H9 (cell line): ENCODE data around the gene MMP14. TPM values are rescaled to one million over a fixed set of nuclear protein-coding genes. Genes with fewer than 3 reads are reported as not detected.

Experiments
- DNase-seq: peaks from one replicate; pipeline ENCODE4 v3.0.0-alpha.2; 2017
- H2AFZ ChIP-seq: one replicate; pipeline ENCODE4 v1.6.1; 2013; ENCODE audit warnings: mild to moderate bottlenecking, low read length, control low read depth, moderate library complexity
- H2AK5ac ChIP-seq: 2 replicates; pipeline ENCODE4 v1.6.1; 2013; ENCODE audit warnings: low read length, control low read depth, mixed read lengths; ENCODE audit not compliant: insufficient read length
- H2BK120ac ChIP-seq: one replicate; pipeline ENCODE4 v1.6.1; 2013; ENCODE audit warnings: low read depth, mild to moderate bottlenecking, low read length, control low read depth, inconsistent platforms; ENCODE audit not compliant: poor library complexity, severe bottlenecking
- H2BK12ac ChIP-seq: 2 replicates; pipeline ENCODE4 v1.6.1; 2013; ENCODE audit warnings: low read length, control low read depth, mixed read lengths, low read depth; ENCODE audit not compliant: insufficient read length
- H2BK15ac ChIP-seq: 2 replicates; pipeline ENCODE4 v1.6.1; 2013; ENCODE audit warnings: low read depth, low read length, control low read depth
- H2BK20ac ChIP-seq: one replicate; pipeline ENCODE4 v1.6.1; 2013; ENCODE audit warnings: low read depth, mild to moderate bottlenecking, low read length, control low read depth, inconsistent platforms; ENCODE audit not compliant: poor library complexity, severe bottlenecking
- H2BK5ac ChIP-seq: 2 replicates; pipeline ENCODE4 v1.6.1; 2013; ENCODE audit warnings: low read length, control low read depth, mixed read lengths; ENCODE audit not compliant: insufficient read length
- H3K14ac ChIP-seq: 2 replicates; pipeline ENCODE4 v1.6.1; 2013; ENCODE audit warnings: low read length, control low read depth; ENCODE audit not compliant: insufficient read depth
- H3K18ac ChIP-seq: 2 replicates; pipeline ENCODE4 v1.6.1; 2013; ENCODE audit warnings: low read depth, mild to moderate bottlenecking, mixed read lengths, low read length, control low read depth; ENCODE audit not compliant: insufficient read length
- H3K23ac ChIP-seq: 2 replicates; pipeline ENCODE4 v1.6.1; 2013; ENCODE audit warnings: low read length, control low read depth, mixed read lengths, low read depth; ENCODE audit not compliant: insufficient read length
- H3K23me2 ChIP-seq: 2 replicates; pipeline ENCODE4 v1.6.1; 2013; ENCODE audit warnings: low read depth, mild to moderate bottlenecking, mixed read lengths, low read length, control low read depth; ENCODE audit not compliant: insufficient read length, poor library complexity, severe bottlenecking
- H3K27ac ChIP-seq: 2 replicates; pipeline ENCODE4 v1.5.1; 2013; ENCODE audit warnings: low read length, control low read depth, mixed read lengths, low read depth; ENCODE audit not compliant: insufficient read length
- H3K27me3 ChIP-seq: 2 replicates; pipeline ENCODE4 v1.6.1; 2013; ENCODE audit warnings: low read length, control low read depth, inconsistent platforms; ENCODE audit not compliant: insufficient read depth
- H3K4ac ChIP-seq: 2 replicates; pipeline ENCODE4 v1.6.1; 2013; ENCODE audit warnings: low read depth, mild to moderate bottlenecking, control low read depth, inconsistent platforms, low read length, moderate library complexity
- H3K4me1 ChIP-seq: 2 replicates; pipeline ENCODE4 v1.6.1; 2013; ENCODE audit warnings: low read length, control low read depth, inconsistent platforms; ENCODE audit not compliant: insufficient read depth
- H3K4me2 ChIP-seq: 2 replicates; pipeline ENCODE4 v1.6.1; 2013; ENCODE audit warnings: low read length, control low read depth, mixed read lengths; ENCODE audit not compliant: insufficient read length, insufficient read depth
- H3K56ac ChIP-seq: 2 replicates; pipeline ENCODE4 v1.6.1; 2013; ENCODE audit warnings: low read depth, mild to moderate bottlenecking, mixed read lengths, low read length, control low read depth; ENCODE audit not compliant: insufficient read length
- H3K79me1 ChIP-seq: 2 replicates; pipeline ENCODE4 v1.6.1; 2013; ENCODE audit warnings: low read depth, mild to moderate bottlenecking, moderate library complexity, low read length, control low read depth, inconsistent platforms; ENCODE audit not compliant: insufficient read depth, poor library complexity, severe bottlenecking
- H3K79me2 ChIP-seq: 2 replicates; pipeline ENCODE4 v1.6.1; 2013; ENCODE audit warnings: low read length, control low read depth, inconsistent platforms; ENCODE audit not compliant: insufficient read depth
- H3K9ac ChIP-seq: 2 replicates; pipeline ENCODE4 v1.6.1; 2013; ENCODE audit warnings: low read length, control low read depth, mixed read lengths; ENCODE audit not compliant: insufficient read length; ENCODE audit errors: extremely low read depth
- H3K9me3 ChIP-seq: one replicate; pipeline ENCODE4 v1.6.1; 2013; ENCODE audit warnings: low read depth, low read length, inconsistent platforms; ENCODE audit not compliant: control insufficient read depth
- H3T11ph ChIP-seq: one replicate; pipeline ENCODE4 v1.6.1; 2013; ENCODE audit warnings: mild to moderate bottlenecking, low read length, control low read depth, inconsistent platforms
- H4K20me1 ChIP-seq: one replicate; pipeline ENCODE4 v1.6.1; 2013; ENCODE audit not compliant: control insufficient read depth, insufficient read length, insufficient read depth
- H4K5ac ChIP-seq: 2 replicates; pipeline ENCODE4 v1.6.1; 2013; ENCODE audit warnings: low read depth, mild to moderate bottlenecking, mixed read lengths, low read length, control low read depth; ENCODE audit not compliant: insufficient read length
- H4K8ac ChIP-seq: replicated peaks from 2 replicates; pipeline ENCODE4 v1.6.1; 2013; ENCODE audit warnings: low read length, control low read depth, mixed read lengths, low read depth; ENCODE audit not compliant: insufficient read length
- H4K91ac ChIP-seq: 2 replicates; pipeline ENCODE4 v1.6.1; 2013; ENCODE audit warnings: low read depth, mild to moderate bottlenecking, moderate library complexity, mixed read lengths, low read length, control low read depth; ENCODE audit not compliant: insufficient read length
- H3K27ac Mint-ChIP-seq, 3 experiments: 2 replicates in 2 of 3; 3 replicates in 1 of 3; pipeline ENCODE4 v1.8.0; 2020 to 2021; ENCODE audit warnings: mixed read lengths in 3 of 3, mild to moderate bottlenecking in 1 of 3, moderate library complexity in 1 of 3
- H3K27me3 Mint-ChIP-seq: 2 replicates; pipeline ENCODE4 v1.8.0; 2021; ENCODE audit warnings: low read depth, mild to moderate bottlenecking, moderate library complexity, mixed read lengths
- H3K36me3 Mint-ChIP-seq, 3 experiments: 2 replicates in 2 of 3; 3 replicates in 1 of 3; pipeline ENCODE4 v1.8.0; 2020 to 2021; ENCODE audit warnings: low read depth in 3 of 3, mixed read lengths in 3 of 3; ENCODE audit not compliant: insufficient read depth in 1 of 3
- H3K4me1 Mint-ChIP-seq, 2 experiments: 2 replicates each; pipeline ENCODE4 v1.8.0; 2020; ENCODE audit warnings: mixed read lengths in 2 of 2
- H3K4me3 Mint-ChIP-seq, 2 experiments: 2 replicates in 1 of 2; 3 replicates in 1 of 2; pipeline ENCODE4 v1.8.0; 2020 to 2021; ENCODE audit warnings: mild to moderate bottlenecking in 2 of 2, mixed read lengths in 2 of 2, moderate library complexity in 1 of 2
- H3K9me3 Mint-ChIP-seq, 2 experiments: 2 replicates in 1 of 2; 3 replicates in 1 of 2; pipeline ENCODE4 v1.8.0; 2020; ENCODE audit warnings: mild to moderate bottlenecking in 2 of 2, mixed read lengths in 2 of 2, moderate library complexity in 1 of 2
- CTCF ChIP-seq: fragments of 200-600 bp; sonication (generic); conservative IDR thresholded peaks from 3 replicates; pipeline ENCODE4 v1.8.0; 2021; ENCODE audit warnings: antibody characterized with exemption, mild to moderate bottlenecking
- WGBS: extraction: QIAGEN DNeasy Blood & Tissue Kit; methylation state at CpG from one replicate; pipeline ENCODE4 v1.1.7; 2013; ENCODE audit warnings: missing lambda C conversion rate, low lambda C conversion rate, mixed read lengths; ENCODE audit not compliant: insufficient read length; ENCODE audit errors: extremely low coverage; 5-methylcytosine and 5-hydroxymethylcytosine counted together
- total RNA-seq: library from RNA; stranded (reverse); gene quantifications from 2 replicates; pipeline ENCODE4 v1.2.1, GENCODE V29; 2021

Gene MMP14
- total RNA-seq, 1 experiment from 2014 or later, result 56.5 TPM

DNA sequence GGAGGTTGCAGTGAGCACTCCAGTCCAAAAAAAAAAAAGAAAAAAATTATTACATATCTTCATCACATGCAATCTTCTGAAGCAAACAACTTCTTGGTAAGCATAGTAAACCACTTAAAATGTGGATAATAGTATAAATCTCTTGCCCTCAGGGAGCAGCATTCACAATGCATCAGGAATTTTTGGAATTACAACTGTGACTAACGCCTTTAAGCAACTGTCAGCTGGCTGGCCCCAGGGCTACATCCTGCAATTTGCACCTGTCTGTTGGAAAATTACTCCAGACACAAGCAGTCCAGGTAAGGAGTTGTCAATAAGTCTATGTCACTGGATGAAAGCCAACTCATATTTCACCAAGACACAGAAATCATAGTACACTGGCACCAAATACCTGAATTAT lies 15.7 kb upstream of the MMP14 start:
- no peak for DNase-seq
- H3K4me3 Mint-ChIP-seq, result peak overlapping the region in 1 of 2 experiments; percentile 86; a peak in 1 of 5 replicates
- no peak overlapping the region for H4K8ac ChIP-seq
- H3K27ac ChIP-seq, result no peak overlapping the region
- no peak overlapping the region for H2BK5ac ChIP-seq
- H3K4me1 Mint-ChIP-seq, result peaks cover 48 to 56% of the 10 kb centered on the region in 2 experiments
- H3K9me3 ChIP-seq, result no peaks in the 10 kb centered on the region
- H3K27me3 ChIP-seq, result no peaks in the 10 kb centered on the region
- H2BK15ac ChIP-seq, result no peak overlapping the region
- no CpG with 5 or more reads among the region's 1 CpG for WGBS
- no peak overlapping the region for H3K4me2 ChIP-seq
- H2AFZ ChIP-seq, result no peak overlapping the region
- H3K4me1 ChIP-seq, result peaks cover 13% of the 10 kb centered on the region
- no peak overlapping the region for H3K23ac ChIP-seq
- H3K23me2 ChIP-seq, result peaks cover 9% of the 10 kb centered on the region
- H3K27ac Mint-ChIP-seq, result no peak overlapping the region
- H4K5ac ChIP-seq, result no peak overlapping the region
- H3K4ac ChIP-seq, result no peak overlapping the region
- H2AK5ac ChIP-seq, result no peak overlapping the region
- H3K9me3 Mint-ChIP-seq, result no peaks in the 10 kb centered on the region; a peak in 1 of 5 replicates
- H3K9ac ChIP-seq, result no peak overlapping the region
- H3K56ac ChIP-seq, result no peak overlapping the region
- H2BK12ac ChIP-seq, result no peak overlapping the region
- H3K36me3 Mint-ChIP-seq, result no peaks in the 10 kb centered on the region; a peak in 1 of 7 replicates
- no peaks in the 10 kb centered on the region for H3K79me2 ChIP-seq
- H3K18ac ChIP-seq, result no peak overlapping the region
- H4K91ac ChIP-seq, result no peak overlapping the region
- peaks cover 4% of the 10 kb centered on the region for H3K27me3 Mint-ChIP-seq
- H3K79me1 ChIP-seq, result no peaks in the 10 kb centered on the region
- H3T11ph ChIP-seq, result no peak overlapping the region
- no peaks in the 10 kb centered on the region for H4K20me1 ChIP-seq
- H2BK120ac ChIP-seq, result no peak overlapping the region
- H2BK20ac ChIP-seq, result no peak overlapping the region
- H3K14ac ChIP-seq, result no peak overlapping the region
- TF ChIP-seq CTCF, result no peak
